Osteoblast (primary cell): Measurements from ENCODE around the gene TOR1A. TPM values are rescaled to one million over a fixed set of nuclear protein-coding genes. Genes with fewer than 3 reads are reported as not detected.

Experiments
- DNase-seq: peaks from one replicate; pipeline ENCODE4 v3.0.0; 2011; ENCODE audit warnings: low spot score, mixed read lengths; ENCODE audit not compliant: insufficient read length; ENCODE audit errors: missing footprints
- H2AFZ ChIP-seq: 2 replicates; pipeline ENCODE4 v1.6.0; 2011; ENCODE audit warnings: mild to moderate bottlenecking, low read length
- H3K27ac ChIP-seq: 2 replicates; pipeline ENCODE4 v1.5.1; 2011; ENCODE audit warnings: mild to moderate bottlenecking, low read depth, low read length, moderate library complexity
- H3K27me3 ChIP-seq: 2 replicates; pipeline ENCODE4 v1.6.0; 2012; ENCODE audit warnings: mild to moderate bottlenecking, control low read depth, inconsistent platforms, low read length, moderate library complexity; ENCODE audit not compliant: insufficient read depth
- H3K36me3 ChIP-seq: 2 replicates; pipeline ENCODE4 v1.5.1; 2011; ENCODE audit warnings: mild to moderate bottlenecking, low read length, control low read depth, moderate library complexity; ENCODE audit not compliant: insufficient read depth
- H3K4me1 ChIP-seq: 2 replicates; pipeline ENCODE4 v1.5.1; 2011; ENCODE audit warnings: mild to moderate bottlenecking, low read length, control low read depth, moderate library complexity; ENCODE audit not compliant: insufficient read depth
- H3K4me2 ChIP-seq: 2 replicates; pipeline ENCODE4 v1.6.0; 2011; ENCODE audit warnings: mild to moderate bottlenecking, low read length; ENCODE audit not compliant: insufficient read depth
- H3K4me3 ChIP-seq: fragments of 200-600 bp; sonication (generic); 3 replicates; pipeline ENCODE4 v1.5.1; 2012; ENCODE audit warnings: mild to moderate bottlenecking, low read length, inconsistent platforms; ENCODE audit not compliant: insufficient read depth
- H3K79me2 ChIP-seq: 2 replicates; pipeline ENCODE4 v1.6.0; 2012; ENCODE audit warnings: mild to moderate bottlenecking, low read length, control low read depth, inconsistent platforms; ENCODE audit not compliant: insufficient read depth
- H3K9me3 ChIP-seq: 2 replicates; pipeline ENCODE4 v1.5.1; 2011; ENCODE audit warnings: low read depth, low read length, control low read depth
- H4K20me1 ChIP-seq: 2 replicates; pipeline ENCODE4 v1.6.0; 2012; ENCODE audit warnings: mild to moderate bottlenecking, low read length, control low read depth; ENCODE audit not compliant: insufficient read depth
- CTCF ChIP-seq: IDR thresholded peaks from 2 replicates; pipeline ENCODE4 v1.5.1; 2011; ENCODE audit warnings: mild to moderate bottlenecking, low read depth, low read length, moderate library complexity; ENCODE audit errors: extremely low read depth
- total RNA-seq: library from RNA; depleted of rRNA; stranded (reverse); fragments of >200 nt; gene quantifications from 2 replicates; pipeline ENCODE4 v1.2.3, GENCODE V29; 2012

Gene TOR1A
- total RNA-seq, 1 donor: 52.1 TPM

DNA sequence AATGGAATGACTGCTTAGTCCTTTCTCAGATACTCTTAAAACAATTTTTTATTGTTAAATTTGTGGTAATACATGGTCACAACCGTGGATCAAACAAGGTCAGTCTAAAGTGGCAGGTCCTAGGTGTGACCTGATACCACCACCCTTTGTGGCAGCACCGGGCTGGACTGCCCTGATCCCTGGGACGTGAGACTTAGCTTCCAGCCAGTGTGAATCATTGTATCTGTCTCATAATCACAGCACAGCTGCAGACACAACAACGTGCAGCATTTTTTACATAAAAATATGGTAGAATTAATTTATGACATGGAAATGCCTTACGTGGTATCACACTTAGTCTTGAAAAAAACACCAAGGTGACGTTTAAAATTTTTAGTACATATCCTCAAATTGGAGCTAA, 13.1 kb downstream of the TOR1A start:
- Histone ChIP-seq H3K4me2 (no peak overlapping the region), H3K27me3 (no peaks in the 10 kb centered on the region), H3K4me3 (no peak overlapping the region), H3K79me2 (peaks cover 5% of the 10 kb centered on the region), H3K9me3 (no peaks in the 10 kb centered on the region), H4K20me1 (peaks cover 5% of the 10 kb centered on the region), H2AFZ (no peak overlapping the region), H3K4me1 (no peaks in the 10 kb centered on the region), H3K36me3 (peaks cover 43% of the 10 kb centered on the region), H3K27ac (no peak overlapping the region)
- no peak for DNase-seq
- no peak for TF ChIP-seq CTCF

DNA sequence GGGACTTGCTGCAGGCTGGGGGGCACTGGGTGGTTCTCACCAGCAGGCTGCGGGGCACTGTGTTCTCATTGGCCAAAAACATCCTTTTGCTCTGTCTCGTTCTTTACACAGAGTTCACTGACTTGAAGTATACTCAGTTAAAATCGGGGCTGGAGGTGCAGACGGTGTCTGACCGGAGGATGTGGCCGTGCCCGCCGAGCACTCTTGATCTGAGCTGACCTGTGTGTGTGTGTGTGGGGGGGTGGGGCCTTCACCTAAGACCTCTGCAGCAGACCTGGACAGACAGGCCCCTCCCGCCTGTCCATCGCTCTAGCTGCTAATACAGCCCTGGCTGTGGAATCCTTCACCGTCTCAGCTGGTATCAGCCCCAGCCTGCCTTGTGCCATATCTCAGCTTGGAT, 13.8 kb downstream of the TOR1A start:
- peaks cover 8% of the 10 kb centered on the region for H3K79me2 ChIP-seq
- DNase-seq: no peak
- no peak overlapping the region for H2AFZ ChIP-seq
- no peaks in the 10 kb centered on the region for H3K4me1 ChIP-seq
- no peaks in the 10 kb centered on the region for H3K27me3 ChIP-seq
- no peak for TF ChIP-seq CTCF
- H3K4me2 ChIP-seq: no peak overlapping the region
- H3K36me3 ChIP-seq: peaks cover 39% of the 10 kb centered on the region
- H3K27ac ChIP-seq: no peak overlapping the region
- H3K4me3 ChIP-seq: no peak overlapping the region
- peaks cover 5% of the 10 kb centered on the region for H4K20me1 ChIP-seq
- H3K9me3 ChIP-seq: no peaks in the 10 kb centered on the region

DNA sequence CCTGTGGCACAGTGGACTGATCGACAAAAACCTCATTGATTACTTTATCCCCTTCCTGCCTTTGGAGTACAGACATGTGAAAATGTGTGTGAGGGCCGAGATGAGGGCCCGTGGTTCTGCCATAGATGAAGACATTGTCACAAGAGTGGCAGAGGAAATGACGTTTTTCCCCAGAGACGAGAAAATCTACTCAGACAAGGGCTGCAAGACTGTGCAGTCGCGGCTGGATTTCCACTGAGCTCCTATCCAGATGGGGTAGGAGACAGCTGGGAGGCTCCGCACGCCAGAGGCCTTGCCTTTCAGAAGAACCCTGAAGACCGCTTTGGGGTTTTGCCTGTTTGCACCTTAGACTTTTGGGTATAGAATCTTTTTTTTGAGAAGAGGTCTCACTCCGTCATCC, 14.6 kb downstream of the TOR1A start:
- Histone ChIP-seq H3K4me2 (no peak overlapping the region), H3K27me3 (no peaks in the 10 kb centered on the region), H4K20me1 (peaks cover 6% of the 10 kb centered on the region), H3K4me3 (no peak overlapping the region), H2AFZ (no peak overlapping the region), H3K9me3 (no peaks in the 10 kb centered on the region), H3K79me2 (peaks cover 10% of the 10 kb centered on the region), H3K4me1 (no peaks in the 10 kb centered on the region), H3K36me3 (peaks cover 37% of the 10 kb centered on the region), H3K27ac (no peak overlapping the region)
- TF ChIP-seq CTCF: no peak
- DNase-seq: no peak

DNA sequence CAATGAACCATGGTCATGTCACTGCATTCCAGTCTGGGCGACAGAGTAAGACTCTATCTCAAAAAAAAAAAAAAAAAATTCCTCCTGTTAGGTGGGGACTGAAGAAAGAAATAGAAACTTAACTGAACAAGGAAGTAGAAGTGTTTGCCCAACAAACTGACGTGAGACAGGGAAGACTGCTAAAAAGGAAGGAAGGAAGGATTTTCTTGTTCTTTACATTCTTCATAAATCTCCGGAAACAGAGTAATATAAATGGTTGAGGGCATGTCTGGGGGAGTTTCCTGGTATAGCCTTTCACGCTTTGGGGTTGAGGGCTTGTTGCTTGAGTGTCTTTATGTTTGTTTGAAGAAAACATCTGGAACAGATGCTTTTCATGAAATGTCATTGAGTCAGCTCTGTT, 17.9 kb downstream of the TOR1A start:
- no peaks in the 10 kb centered on the region for H3K9me3 ChIP-seq
- no peak for DNase-seq
- H3K27ac ChIP-seq: no peak overlapping the region
- H2AFZ ChIP-seq: no peak overlapping the region
- peaks cover 22% of the 10 kb centered on the region for H3K36me3 ChIP-seq
- no peak for TF ChIP-seq CTCF
- no peak overlapping the region for H3K4me2 ChIP-seq
- H3K79me2 ChIP-seq: peaks cover 20% of the 10 kb centered on the region
- peaks cover 7% of the 10 kb centered on the region for H3K4me1 ChIP-seq
- H4K20me1 ChIP-seq: peaks cover 3% of the 10 kb centered on the region
- no peak overlapping the region for H3K4me3 ChIP-seq
- H3K27me3 ChIP-seq: no peaks in the 10 kb centered on the region
